Mucosa of stomach (tissue), 1 donor: ENCODE measurements around the gene TUFT1.
"Not testable (repeated sequence)": the region's sequence is repeated elsewhere in the genome, so short reads cannot be mapped to it uniquely, and the experiment has no call there.

Source experiments
- H3K27me3 ChIP-seq: one replicate; pipeline ENCODE4 v1.7.0; 2013; ENCODE audit warnings: mild to moderate bottlenecking, low read length; ENCODE audit not compliant: control insufficient read depth, insufficient read depth
- H3K36me3 ChIP-seq: one replicate; pipeline ENCODE4 v1.7.0; 2013; ENCODE audit warnings: low read length; ENCODE audit not compliant: control insufficient read depth, insufficient read depth
- H3K4me1 ChIP-seq: one replicate; pipeline ENCODE4 v1.7.0; 2013; ENCODE audit warnings: mild to moderate bottlenecking, low read length; ENCODE audit not compliant: control insufficient read depth, insufficient read depth
- H3K4me3 ChIP-seq: one replicate; pipeline ENCODE4 v1.7.0; 2013; ENCODE audit warnings: low read length
- H3K9ac ChIP-seq: one replicate; pipeline ENCODE4 v1.7.0; 2013; ENCODE audit warnings: mild to moderate bottlenecking, low read length, moderate library complexity
- H3K9me3 ChIP-seq: one replicate; pipeline ENCODE4 v1.7.0; 2013; ENCODE audit warnings: mild to moderate bottlenecking, low read length, moderate library complexity; ENCODE audit not compliant: control insufficient read depth
- donor health status: Pancreatic carcinoma.

The TUFT1 gene

GRCh38 chr1:151615711-151616504, 75.8 kb downstream of the TUFT1 start:
- Histone ChIP-seq H3K4me3 (no peak overlapping the region), H3K9ac (no peak overlapping the region), H3K9me3 (no peaks in the 10 kb centered on the region), H3K27me3 (no peaks in the 10 kb centered on the region), H3K4me1 (peaks cover 41% of the 10 kb centered on the region), H3K36me3 (no peaks in the 10 kb centered on the region)

DNA sequence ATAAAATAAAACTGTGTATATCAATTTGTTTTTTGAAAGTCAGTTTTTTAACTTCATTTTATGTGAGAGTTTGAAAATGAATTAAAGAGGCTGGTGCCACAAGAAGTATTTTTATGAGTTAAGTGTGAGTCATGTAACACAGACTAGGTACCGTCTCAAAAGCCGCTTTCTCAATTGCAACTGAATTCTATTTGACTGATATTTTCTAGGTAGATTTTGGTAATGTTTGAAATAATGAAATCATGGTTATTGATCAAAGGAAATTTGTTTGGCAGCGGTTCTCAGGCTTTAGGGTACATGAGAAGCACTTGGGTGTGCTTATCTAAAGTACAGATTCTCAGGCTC, 76.4 kb downstream of the TUFT1 start:
- no peaks in the 10 kb centered on the region for H3K36me3 ChIP-seq
- H3K4me3 ChIP-seq: no peak overlapping the region
- no peak overlapping the region for H3K9ac ChIP-seq
- H3K9me3 ChIP-seq: no peaks in the 10 kb centered on the region
- H3K27me3 ChIP-seq: no peaks in the 10 kb centered on the region
- H3K4me1 ChIP-seq: peaks cover 43% of the 10 kb centered on the region

DNA sequence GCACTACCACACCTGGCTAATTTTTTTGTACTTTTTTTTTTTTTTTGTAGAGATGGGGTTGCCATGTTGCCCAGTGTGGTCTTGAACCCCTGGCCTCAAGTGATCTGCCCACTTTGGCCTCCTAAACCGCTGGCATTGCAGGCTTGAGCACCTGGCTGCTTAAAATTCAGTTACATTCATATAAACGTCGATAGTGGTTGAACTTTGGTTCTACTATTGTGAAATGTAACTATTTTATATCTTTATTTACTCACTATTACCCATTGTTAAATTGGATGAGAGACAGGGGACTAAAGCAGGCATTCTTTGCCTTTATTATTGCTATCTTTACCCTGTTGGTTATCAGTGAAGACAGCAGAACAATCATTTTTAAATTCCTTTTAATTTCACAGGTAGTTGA, 77.9 kb downstream of the TUFT1 start:
- no peak overlapping the region for H3K4me3 ChIP-seq
- H3K9me3 ChIP-seq: no peaks in the 10 kb centered on the region
- H3K27me3 ChIP-seq: no peaks in the 10 kb centered on the region
- no peak overlapping the region for H3K9ac ChIP-seq
- H3K4me1 ChIP-seq: peaks cover 40% of the 10 kb centered on the region
- no peaks in the 10 kb centered on the region for H3K36me3 ChIP-seq

GRCh38 chr1:151618470-151618869, 78.4 kb downstream of the TUFT1 start:
- no peaks in the 10 kb centered on the region for H3K9me3 ChIP-seq
- H3K9ac ChIP-seq: no peak overlapping the region
- no peaks in the 10 kb centered on the region for H3K27me3 ChIP-seq
- no peaks in the 10 kb centered on the region for H3K36me3 ChIP-seq
- peaks cover 38% of the 10 kb centered on the region for H3K4me1 ChIP-seq
- no peak overlapping the region for H3K4me3 ChIP-seq

- not testable (repeated sequence) for H3K27me3 ChIP-seq, H3K9ac ChIP-seq, H3K36me3 ChIP-seq, H3K9me3 ChIP-seq, H3K4me3 ChIP-seq
- peaks cover 34% of the 10 kb centered on the region for H3K4me1 ChIP-seq
Measured at GRCh38 chr1:151618996-151619395, 78.9 kb downstream of the TUFT1 start.

GRCh38 chr1:151619489-151620093, 79.5 kb downstream of the TUFT1 start:
- H3K4me3 ChIP-seq: no peak overlapping the region
- peaks cover 34% of the 10 kb centered on the region for H3K4me1 ChIP-seq
- H3K27me3 ChIP-seq: no peaks in the 10 kb centered on the region
- H3K9me3 ChIP-seq: no peaks in the 10 kb centered on the region
- peak overlapping the region; percentile 1 for H3K9ac ChIP-seq
- no peaks in the 10 kb centered on the region for H3K36me3 ChIP-seq

GRCh38 chr1:151620286-151620685, 80.2 kb downstream of the TUFT1 start:
- Histone ChIP-seq H3K4me1 (peaks cover 34% of the 10 kb centered on the region), H3K27me3 (no peaks in the 10 kb centered on the region), H3K9ac (peak overlapping the region; percentile 1)

DNA sequence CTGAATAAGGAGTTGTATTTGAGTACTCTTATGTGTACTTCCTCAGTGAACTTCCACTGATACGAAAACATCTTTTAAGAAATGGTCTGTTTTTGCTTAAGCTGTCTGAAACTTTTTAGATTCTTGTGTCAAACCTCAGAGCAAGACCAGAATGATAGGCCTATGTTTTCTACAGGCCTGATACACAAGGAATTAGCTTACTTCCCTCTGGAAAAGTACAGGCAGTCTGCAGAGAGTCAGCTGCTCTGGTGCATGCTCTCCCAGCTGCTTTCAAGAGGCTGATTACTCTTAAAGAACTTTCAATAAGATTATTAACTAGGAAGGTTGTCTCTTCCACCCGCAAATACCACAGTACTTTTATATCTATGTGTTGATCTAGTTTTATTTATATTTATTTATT, 81.2 kb downstream of the TUFT1 start:
- Histone ChIP-seq H3K4me3 (no peak overlapping the region), H3K4me1 (peaks cover 34% of the 10 kb centered on the region), H3K9ac (no peak overlapping the region), H3K36me3 (no peaks in the 10 kb centered on the region), H3K9me3 (no peaks in the 10 kb centered on the region), H3K27me3 (no peaks in the 10 kb centered on the region)

More at GRCh38 chr1:151620286-151620685, 80.2 kb downstream of the TUFT1 start:
- H3K36me3 ChIP-seq: no peaks in the 10 kb centered on the region
- H3K4me3 ChIP-seq: no peak overlapping the region
- no peaks in the 10 kb centered on the region for H3K9me3 ChIP-seq

DNA sequence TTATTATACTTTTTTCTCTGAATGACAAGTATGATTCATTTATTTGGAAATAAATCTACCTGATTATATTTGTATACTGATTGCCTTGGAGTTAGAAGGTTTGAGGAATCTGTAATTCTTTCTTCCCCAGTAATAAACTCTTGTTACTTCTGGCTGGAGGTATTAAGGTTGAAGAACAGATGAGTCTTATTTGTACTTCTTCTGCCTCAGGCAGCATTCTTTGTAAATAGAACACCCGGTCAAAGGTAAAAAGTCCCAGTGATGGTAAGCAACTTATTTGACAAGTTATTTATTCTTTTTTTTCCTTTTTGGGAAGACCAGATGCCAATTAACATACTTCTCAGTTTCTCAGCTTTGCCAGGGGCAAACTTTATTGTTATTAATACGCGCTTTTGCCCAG, 84.7 kb downstream of the TUFT1 start:
- Histone ChIP-seq H3K36me3 (no peaks in the 10 kb centered on the region), H3K4me1 (peaks cover 16% of the 10 kb centered on the region), H3K9ac (no peak overlapping the region), H3K9me3 (no peaks in the 10 kb centered on the region), H3K27me3 (no peaks in the 10 kb centered on the region), H3K4me3 (no peak overlapping the region)

- Histone ChIP-seq H3K9ac (no peak overlapping the region), H3K4me1 (no peaks in the 10 kb centered on the region), H3K9me3 (no peaks in the 10 kb centered on the region)
Measured at GRCh38 chr1:151626740-151627334, 86.7 kb downstream of the TUFT1 start.

GRCh38 chr1:151629278-151629677, 89.2 kb downstream of the TUFT1 start:
- Histone ChIP-seq H3K4me3 (no peak overlapping the region), H3K9me3 (no peaks in the 10 kb centered on the region), H3K9ac (no peak overlapping the region), H3K4me1 (no peaks in the 10 kb centered on the region), H3K27me3 (no peaks in the 10 kb centered on the region), H3K36me3 (no peaks in the 10 kb centered on the region)

More at GRCh38 chr1:151626740-151627334, 86.7 kb downstream of the TUFT1 start:
- Histone ChIP-seq H3K4me3 (no peak overlapping the region), H3K36me3 (no peaks in the 10 kb centered on the region), H3K27me3 (no peaks in the 10 kb centered on the region)
